H1 (cell line): ENCODE data around the gene CDT1. TPM values are rescaled to one million over a fixed set of nuclear protein-coding genes. Genes with fewer than 3 reads are reported as not detected.

ENCODE experiments used
- CTCF ChIA-PET: fragments of 300-600 bp; sonication (Branson Sonifier 250); formaldehyde crosslinking; loops from one replicate; lab custom pipeline; 2021; ENCODE audit not compliant: partially characterized antibody; lab: Charles Lee
- POLR2A ChIA-PET: fragments of 300-600 bp; sonication (Branson Sonifier 250); formaldehyde crosslinking; loops from one replicate; lab custom pipeline; 2021; ENCODE audit warnings: inconsistent platforms; ENCODE audit not compliant: partially characterized antibody; lab: Charles Lee
- DNase-seq, 2 experiments: peaks; one replicate each; pipeline versions ENCODE4 v3.0.0 to v3.0.0-alpha.2; 2010 to 2022; ENCODE audit warnings: low spot score in 2 of 2, low read depth in 1 of 2, mixed read lengths in 1 of 2
- FAIRE-seq: peaks from 2 replicates; lab custom pipeline; 2011; peaks lifted over from hg19 to GRCh38; lab: Jason Lieb, UNC
- H2AFZ ChIP-seq: 2 replicates; pipeline ENCODE4 v1.8.1; 2012; ENCODE audit warnings: low read length, inconsistent platforms
- H2AK5ac ChIP-seq: 2 replicates; pipeline ENCODE4 v1.6.1; 2013; ENCODE audit warnings: low read depth, low read length
- H2BK120ac ChIP-seq: replicated peaks from 2 replicates; pipeline ENCODE3; 2013; ENCODE audit warnings: low read depth, low read length, inconsistent platforms
- H2BK12ac ChIP-seq: 2 replicates; pipeline ENCODE4 v1.6.1; 2013; ENCODE audit warnings: low read depth, low read length
- H2BK15ac ChIP-seq: 2 replicates; pipeline ENCODE4 v1.6.1; 2013; ENCODE audit warnings: low read length
- H2BK20ac ChIP-seq: 2 replicates; pipeline ENCODE4 v1.6.1; 2013; ENCODE audit warnings: low read length
- H2BK5ac ChIP-seq: 2 replicates; pipeline ENCODE4 v1.6.1; 2013; ENCODE audit warnings: low read depth, low read length
- H3K14ac ChIP-seq: 2 replicates; pipeline ENCODE4 v1.6.1; 2013; ENCODE audit warnings: inconsistent platforms; ENCODE audit not compliant: insufficient read length
- H3K18ac ChIP-seq: 2 replicates; pipeline ENCODE4 v1.6.1; 2013; ENCODE audit warnings: low read length; ENCODE audit errors: extremely low read depth
- H3K23ac ChIP-seq: 2 replicates; pipeline ENCODE4 v1.6.1; 2013; ENCODE audit warnings: inconsistent platforms; ENCODE audit not compliant: insufficient read length
- H3K23me2 ChIP-seq: 2 replicates; pipeline ENCODE4 v1.6.1; 2013; ENCODE audit warnings: low read depth, low read length
- H3K27ac ChIP-seq: 2 replicates; pipeline ENCODE4 v1.6.1; 2011; ENCODE audit warnings: low read depth, low read length, inconsistent platforms
- H3K27me3 ChIP-seq, 4 experiments: replicated peaks in 1 of 4; 1 replicate in 1 of 4; 2 replicates in 3 of 4; pipeline versions ENCODE4 v1.6.1 to v1.8.1; 2011 to 2013; ENCODE audit warnings: low read length in 3 of 4, mild to moderate bottlenecking in 3 of 4, inconsistent platforms in 2 of 4, mixed read lengths in 2 of 4, moderate library complexity in 1 of 4; ENCODE audit not compliant: control insufficient read depth in 3 of 4, insufficient read depth in 3 of 4; ENCODE audit errors: extremely low read depth in 1 of 4
- H3K36me3 ChIP-seq, 4 experiments: 2 replicates each; pipeline versions ENCODE4 v1.6.1 to v1.8.1; 2011 to 2013; ENCODE audit warnings: mild to moderate bottlenecking in 4 of 4, low read length in 3 of 4, moderate library complexity in 2 of 4, control low read depth in 1 of 4, inconsistent platforms in 1 of 4; ENCODE audit not compliant: insufficient read depth in 4 of 4, control insufficient read depth in 2 of 4
- H3K4ac ChIP-seq: replicated peaks from 2 replicates; pipeline ENCODE3; 2013; ENCODE audit warnings: low read length, low read depth, mixed read lengths, inconsistent platforms; ENCODE audit not compliant: insufficient read length
- H3K4me1 ChIP-seq, 4 experiments: replicated peaks in 1 of 4; 1 replicate in 1 of 4; 2 replicates in 3 of 4; pipeline versions ENCODE4 v1.6.1 to v1.8.1; 2011 to 2013; ENCODE audit warnings: low read length in 3 of 4, inconsistent platforms in 2 of 4, mixed read lengths in 1 of 4; ENCODE audit not compliant: insufficient read depth in 4 of 4, control insufficient read depth in 3 of 4
- H3K4me2 ChIP-seq, 2 experiments: 2 replicates each; pipeline versions ENCODE4 v1.6.1 to v1.8.1; 2011 to 2013; ENCODE audit warnings: low read depth in 2 of 2, low read length in 2 of 2, control low read depth in 1 of 2, inconsistent platforms in 1 of 2, mild to moderate bottlenecking in 1 of 2; ENCODE audit not compliant: insufficient read depth in 1 of 2
- H3K4me3 ChIP-seq, 4 experiments: fragments of 200-600, 300-600 bp in 1 of 4; sonication (generic), shearing (Covaris generic), sonication (Bioruptor Twin) in 1 of 4; 2 replicates each; pipeline versions ENCODE4 v1.5.1 to v1.8.1; 2011 to 2016; ENCODE audit warnings: low read length in 4 of 4, low read depth in 3 of 4, control low read depth in 2 of 4, inconsistent platforms in 2 of 4, mild to moderate bottlenecking in 2 of 4, mixed read lengths in 1 of 4, moderate library complexity in 1 of 4; ENCODE audit not compliant: insufficient read depth in 2 of 4; ENCODE audit errors: extremely low read depth in 1 of 4
- H3K56ac ChIP-seq: replicated peaks from 2 replicates; pipeline ENCODE3; 2013; ENCODE audit warnings: low read depth, mild to moderate bottlenecking, mixed read lengths, low read length, inconsistent platforms; ENCODE audit not compliant: insufficient read length
- H3K79me1 ChIP-seq: 2 replicates; pipeline ENCODE4 v1.6.1; 2013; ENCODE audit warnings: low read depth, low read length, control low read depth
- H3K79me2 ChIP-seq, 2 experiments: 2 replicates each; pipeline versions ENCODE4 v1.6.1 to v1.8.1; 2012 to 2013; ENCODE audit warnings: low read length in 2 of 2, mild to moderate bottlenecking in 2 of 2, inconsistent platforms in 1 of 2; ENCODE audit not compliant: insufficient read depth in 2 of 2, control insufficient read depth in 1 of 2
- H3K9ac ChIP-seq, 4 experiments: replicated peaks in 1 of 4; 1 replicate in 1 of 4; 2 replicates in 3 of 4; pipeline versions ENCODE4 v1.6.1 to v1.8.1; 2011 to 2013; ENCODE audit warnings: low read depth in 3 of 4, low read length in 3 of 4, control low read depth in 2 of 4, mild to moderate bottlenecking in 2 of 4, moderate library complexity in 2 of 4, inconsistent platforms in 1 of 4; ENCODE audit errors: extremely low read depth in 1 of 4
- H3K9me3 ChIP-seq, 2 experiments: 2 replicates each; pipeline versions ENCODE4 v1.6.1 to v1.8.1; 2012 to 2013; ENCODE audit warnings: mild to moderate bottlenecking in 2 of 2, moderate library complexity in 2 of 2, control low read depth in 1 of 2, inconsistent platforms in 1 of 2, low read depth in 1 of 2, low read length in 1 of 2, mixed read lengths in 1 of 2; ENCODE audit not compliant: insufficient read depth in 2 of 2
- H4K20me1 ChIP-seq, 2 experiments: replicated peaks in 1 of 2; 2 replicates each; pipeline versions ENCODE3 to v1.8.1; 2011 to 2013; ENCODE audit warnings: inconsistent platforms in 2 of 2, low read length in 2 of 2, mild to moderate bottlenecking in 1 of 2; ENCODE audit not compliant: insufficient read depth in 2 of 2, control insufficient read depth in 1 of 2
- H4K5ac ChIP-seq: 2 replicates; pipeline ENCODE4 v1.6.1; 2013; ENCODE audit warnings: low read length, low read depth, mixed read lengths, inconsistent platforms; ENCODE audit not compliant: insufficient read length
- H4K8ac ChIP-seq: 2 replicates; pipeline ENCODE4 v1.8.0; 2013; ENCODE audit warnings: mild to moderate bottlenecking, moderate library complexity, low read length, inconsistent platforms; ENCODE audit not compliant: insufficient read depth; ENCODE audit errors: extremely low read depth
- H4K91ac ChIP-seq: replicated peaks from 2 replicates; pipeline ENCODE3; 2013; ENCODE audit warnings: low read length, mixed read lengths, inconsistent platforms; ENCODE audit not compliant: insufficient read length
- CEBPB ChIP-seq: IDR thresholded peaks from 2 replicates; pipeline ENCODE4 v1.6.1; 2012; ENCODE audit warnings: low read depth, low read length
- CHD1 ChIP-seq: IDR thresholded peaks from 2 replicates; pipeline ENCODE4 v1.6.1; 2012; ENCODE audit warnings: low read depth, low read length, improper control_type of control experiment
- EZH2 ChIP-seq: fragments of 200-600 bp; sonication (generic); IDR thresholded peaks from 2 replicates; pipeline ENCODE4 v1.7.1; 2012; ENCODE audit warnings: low read depth, mild to moderate bottlenecking, moderate library complexity, low read length, inconsistent platforms; ENCODE audit not compliant: severe bottlenecking
- JUN ChIP-seq: IDR thresholded peaks from 2 replicates; pipeline ENCODE4 v1.6.1; 2011; ENCODE audit warnings: low read depth, mild to moderate bottlenecking, improper control_type of control experiment, low read length
- JUND ChIP-seq: IDR thresholded peaks from 2 replicates; pipeline ENCODE4 v1.6.1; 2011; ENCODE audit warnings: mild to moderate bottlenecking, improper control_type of control experiment, low read length
- RFX5 ChIP-seq: IDR thresholded peaks from 2 replicates; pipeline ENCODE4 v1.6.1; 2011; ENCODE audit warnings: low read depth, low read length, improper control_type of control experiment, borderline replicate concordance
- SIX5 ChIP-seq: IDR thresholded peaks from 2 replicates; pipeline ENCODE4 v1.6.1; 2011; ENCODE audit warnings: mild to moderate bottlenecking, low read depth, low read length
- TBP ChIP-seq: IDR thresholded peaks from 2 replicates; pipeline ENCODE4 v1.6.1; 2011; ENCODE audit warnings: low read depth, low read length, improper control_type of control experiment
- WGBS, 2 experiments: shearing (Covaris generic) in 1 of 2; methylation state at CpG; one replicate each; pipeline versions ENCODE4 v1.1.6 to v1.1.7; 2013 to 2015; ENCODE audit warnings: low lambda C conversion rate in 2 of 2, mixed read lengths in 2 of 2, inconsistent platforms in 1 of 2, low coverage in 1 of 2, missing lambda C conversion rate in 1 of 2; ENCODE audit not compliant: insufficient replicate concordance in 2 of 2, insufficient coverage in 1 of 2, insufficient read length in 1 of 2; ENCODE audit errors: extremely low coverage in 1 of 2, missing lambda C conversion rate in 1 of 2; 5-methylcytosine and 5-hydroxymethylcytosine counted together
- polyA plus RNA-seq, 7 experiments: library from polyadenylated mRNA; depleted of rRNA in 3 of 7; stranded (reverse) in 5 of 7; unstranded in 2 of 7; fragments of >200 nt in 5 of 7; fragments of 200-250 nt in 2 of 7; gene quantifications; 1 replicate in 5 of 7; 2 replicates in 1 of 7; 4 replicates in 1 of 7; pipeline versions ENCODE4 v1.2.1 to v1.2.3, GENCODE V29; 2011 to 2013; ENCODE audit warnings: missing spikeins in 2 of 7, mixed read lengths in 2 of 7
- total RNA-seq: library from RNA; stranded (reverse); fragmentation: NEBNext Ultra II Directional; extraction: Animal tissue kit (Norgen Biotek cat#: 25700); gene quantifications from 2 replicates; pipeline ENCODE4 v1.2.1, GENCODE V29; 2021

The CDT1 gene
- total and polyA plus RNA-seq, 2 of the 8 experiments (the other 6 are each of a cell fraction or from before 2014, with no cell fraction given), result 76.7 to 95.4 TPM

DNA sequence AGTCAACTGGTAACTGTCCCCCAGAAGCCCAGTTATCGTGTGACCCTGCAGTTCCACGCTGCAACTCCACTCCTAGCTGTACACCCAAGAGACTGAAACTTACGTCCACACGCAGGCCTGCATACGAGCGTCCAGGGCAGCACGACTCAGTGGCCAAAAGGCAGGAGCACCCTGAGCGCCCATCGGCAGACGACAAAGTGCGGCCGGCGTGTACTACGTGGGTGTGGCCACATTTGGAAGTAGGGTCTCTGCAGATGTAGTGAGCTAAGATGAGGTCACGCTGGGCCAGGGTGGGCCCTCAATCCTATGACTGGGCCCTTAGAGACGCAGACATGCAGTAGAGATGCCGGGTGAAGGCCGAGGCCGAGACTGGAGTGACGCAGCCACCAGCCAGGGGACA lies 39.7 kb downstream of the CDT1 start:
- H3K9ac ChIP-seq, result no peak overlapping the region; a peak in 2 of 7 replicates
- H3K27ac ChIP-seq, result no peak overlapping the region
- H3K18ac ChIP-seq, result no peak overlapping the region
- H3K23me2 ChIP-seq, result no peaks in the 10 kb centered on the region
- H3K4ac ChIP-seq, result no peak overlapping the region
- DNase-seq (no peak), FAIRE-seq (no peak)
- H2BK15ac ChIP-seq, result no peak overlapping the region
- H3K79me1 ChIP-seq, result no peaks in the 10 kb centered on the region
- H2AFZ ChIP-seq, result no peak overlapping the region
- TF ChIP-seq JUN (no peak), SIX5 (no peak), CEBPB (no peak), EZH2 (no peak), JUND (no peak), CHD1 (no peak), RFX5 (no peak), TBP (no peak)
- no peak overlapping the region for H2BK20ac ChIP-seq
- H4K91ac ChIP-seq, result no peak overlapping the region
- H4K8ac ChIP-seq, result no peak overlapping the region
- 93% methylated on average over 20 of the region's 20 CpGs; no CpG with 5 or more reads in 1 of the 2 experiments for WGBS, 2 experiments
- no peak overlapping the region for H3K4me3 ChIP-seq
- H3K4me1 ChIP-seq, result no peaks in the 10 kb centered on the region
- no peak overlapping the region for H3K56ac ChIP-seq
- no peak overlapping the region for H3K4me2 ChIP-seq
- H3K14ac ChIP-seq, result no peak overlapping the region
- peaks cover 0 to 5% (median 0%) of the 10 kb centered on the region in 4 experiments; a peak in 2 of 8 replicates for H3K36me3 ChIP-seq
- no peaks in the 10 kb centered on the region for H3K27me3 ChIP-seq
- no peak overlapping the region for H2BK12ac ChIP-seq
- CTCF ChIA-PET, result interaction anchor here (0.6 to 1.2 kb wide), 5 partner anchors 8 to 259 kb away, joined by 3 read pairs; no protein-coding TSS in a partner anchor
- H3K23ac ChIP-seq, result no peak overlapping the region
- H4K5ac ChIP-seq, result no peak overlapping the region
- no peak overlapping the region for H2AK5ac ChIP-seq
- no peaks in the 10 kb centered on the region for H3K79me2 ChIP-seq
- POLR2A ChIA-PET, result interaction anchor here (1.3 kb wide), 1 partner anchor 84 kb away, joined by 3 read pairs; no protein-coding TSS in a partner anchor
- H2BK120ac ChIP-seq, result no peak overlapping the region
- H3K9me3 ChIP-seq, result no peaks in the 10 kb centered on the region
- no peak overlapping the region for H2BK5ac ChIP-seq
- H4K20me1 ChIP-seq, result peaks cover 0 to 2% of the 10 kb centered on the region in 2 experiments
